Stimulated activated CD4-positive, alpha-beta T cell treated with anti-CD3 and anti-CD28 coated beads, Interleukin-4, amount 100 ng/mL, for 4 hours (primary cell): ENCODE measurements around the gene KLRC4.
"Not testable (repeated sequence)": the region's sequence is repeated elsewhere in the genome, so short reads cannot be mapped to it uniquely, and the experiment has no call there.

Experiments used
- DNase-seq, 2 experiments: peaks; one replicate each; pipeline ENCODE4 v3.0.0-alpha.2; 2020

KLRC4 gene

DNA sequence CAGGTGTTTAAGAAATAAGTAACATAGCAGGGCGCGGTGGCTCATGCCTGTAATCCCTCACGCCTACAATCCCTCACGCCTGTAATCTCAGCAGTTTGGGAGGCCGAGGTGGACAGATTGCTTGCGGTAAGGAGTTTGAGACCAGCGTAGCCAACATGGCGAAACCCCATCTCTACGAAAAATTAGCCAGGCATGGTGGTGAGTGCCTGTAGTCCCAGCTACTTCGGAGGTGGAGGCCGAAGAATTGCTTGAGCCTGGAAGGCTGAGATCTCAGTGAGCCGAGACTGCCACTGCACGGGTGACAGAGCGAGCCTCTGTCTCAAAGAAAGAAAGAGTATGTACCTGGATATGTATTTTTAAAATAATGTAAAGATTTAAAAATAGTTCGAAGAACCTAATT, 13.4 kb downstream of the KLRC4 start:
- DNase-seq, result not testable (repeated sequence)

DNA sequence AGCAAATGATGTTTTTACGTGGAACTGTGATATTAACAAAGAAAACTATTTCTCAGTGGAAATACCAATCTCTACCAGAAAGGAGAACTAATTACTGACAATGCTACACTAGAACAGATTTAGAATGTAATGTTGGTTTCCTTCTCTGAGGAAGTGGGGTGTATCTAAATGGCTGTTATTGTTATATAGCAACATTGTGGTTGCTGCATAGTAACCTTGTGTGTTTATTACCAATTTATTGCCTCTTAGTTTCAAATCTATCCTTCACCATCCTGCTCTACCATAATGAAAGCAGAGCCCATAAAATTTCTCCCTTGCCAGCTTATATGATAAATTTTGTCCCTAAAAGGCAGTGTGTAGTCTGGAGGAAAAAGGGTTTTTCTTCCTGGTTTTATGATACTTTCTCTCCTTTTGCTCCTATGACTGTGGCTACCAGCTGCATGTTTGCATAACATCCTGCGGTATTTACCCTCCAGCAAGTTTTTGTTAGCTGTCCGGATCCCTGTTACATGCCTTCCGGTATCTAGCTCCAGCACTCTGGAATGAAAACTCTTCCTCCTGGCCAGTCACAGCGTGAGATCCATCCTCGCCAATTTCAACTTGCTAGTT, 14.1 kb downstream of the KLRC4 start:
- DNase-seq, result no peak

DNA sequence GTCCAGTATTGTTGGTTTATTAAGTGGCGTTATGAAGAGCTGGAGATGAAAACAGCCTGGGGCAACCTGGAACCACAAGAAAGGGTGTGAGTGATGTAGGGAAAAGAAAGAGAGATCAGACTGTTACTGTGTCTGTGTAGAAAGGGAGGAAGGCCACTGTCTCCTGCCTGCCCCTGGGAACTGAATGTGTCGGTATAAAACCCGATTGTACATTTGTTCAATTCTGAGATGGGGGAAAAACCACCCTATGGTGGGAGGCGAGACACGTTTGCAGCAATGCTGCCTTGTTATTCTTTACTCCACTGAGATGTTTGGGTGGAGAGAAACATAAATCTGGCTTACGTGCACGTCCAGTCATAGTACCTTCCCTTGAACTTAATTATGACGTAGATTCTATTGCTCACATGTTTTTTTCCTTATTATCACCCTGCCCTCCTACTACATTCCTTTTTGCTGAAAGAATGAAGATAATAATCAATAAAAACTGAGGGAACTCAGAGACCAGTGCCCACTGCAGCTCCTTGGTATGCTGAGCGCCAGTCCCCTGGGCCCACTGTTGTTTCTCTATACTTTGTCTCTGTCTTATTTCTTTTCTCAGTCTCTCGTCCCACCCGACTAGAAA, 14.9 kb downstream of the KLRC4 start:
- DNase-seq, result not testable (repeated sequence)

DNA sequence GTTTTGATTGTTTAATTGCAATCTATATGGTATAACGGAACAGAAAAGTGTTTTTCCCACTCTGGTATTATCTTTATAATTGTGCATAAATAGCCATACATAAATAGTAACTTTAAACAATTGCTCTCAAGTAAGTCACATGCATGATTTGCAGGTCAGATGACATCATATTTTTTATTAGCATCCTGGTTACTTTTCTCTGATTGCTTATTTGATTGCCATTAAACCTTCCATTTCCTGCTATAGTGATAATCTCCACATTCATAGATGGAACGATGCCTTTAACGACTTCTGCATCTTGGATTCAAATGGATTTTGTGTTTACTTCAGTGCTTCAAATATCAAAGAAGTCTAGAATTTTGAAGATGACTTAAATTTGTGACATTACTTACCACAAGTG, 16.3 kb downstream of the KLRC4 start:
- no peak for DNase-seq

DNA sequence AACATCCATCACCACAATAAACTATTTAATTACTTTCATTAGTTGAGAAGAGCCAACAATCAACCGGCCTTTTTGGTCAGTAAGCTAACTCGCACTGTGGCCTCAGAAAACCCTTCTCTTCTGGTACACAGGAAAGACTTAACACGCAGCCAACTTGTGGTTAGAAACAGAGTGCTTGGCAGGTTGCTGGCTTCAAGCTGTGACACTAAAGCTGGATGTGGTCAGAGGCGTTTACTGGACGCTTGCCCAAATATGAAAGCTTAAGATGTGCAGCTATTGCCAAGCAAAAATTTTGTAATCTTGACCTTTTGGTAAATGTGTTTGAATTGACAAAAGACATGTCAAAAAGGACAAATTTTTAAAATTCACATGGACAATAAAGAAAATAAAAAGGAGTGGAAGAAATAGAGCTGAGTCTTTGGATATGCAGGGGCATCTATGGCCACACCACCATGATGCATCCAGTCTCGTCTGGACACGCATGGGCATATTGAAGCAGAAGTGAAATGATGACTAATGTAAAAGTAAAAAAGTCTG, 17.1 kb downstream of the KLRC4 start:
- DNase-seq, result no peak

DNA sequence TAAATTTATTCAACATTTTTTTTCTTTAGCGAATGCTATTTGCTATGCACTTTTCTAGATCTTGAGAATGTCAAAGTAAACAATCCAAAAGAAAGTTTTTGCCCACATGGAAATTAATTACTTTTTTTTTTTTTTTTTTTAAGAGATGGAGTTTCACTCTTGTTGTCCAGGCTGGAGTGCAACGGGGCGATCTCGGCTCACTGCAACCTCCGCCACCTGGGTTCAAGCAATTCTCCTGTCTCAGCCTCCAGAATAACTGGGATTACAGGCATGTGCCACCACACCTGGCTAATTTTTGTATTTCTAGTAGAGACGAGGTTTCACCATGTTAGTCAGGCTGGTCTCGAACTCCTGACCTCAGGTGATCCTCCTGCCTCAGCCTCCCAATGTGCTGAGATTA, 18.6 kb downstream of the KLRC4 start:
- not testable (repeated sequence) for DNase-seq

DNA sequence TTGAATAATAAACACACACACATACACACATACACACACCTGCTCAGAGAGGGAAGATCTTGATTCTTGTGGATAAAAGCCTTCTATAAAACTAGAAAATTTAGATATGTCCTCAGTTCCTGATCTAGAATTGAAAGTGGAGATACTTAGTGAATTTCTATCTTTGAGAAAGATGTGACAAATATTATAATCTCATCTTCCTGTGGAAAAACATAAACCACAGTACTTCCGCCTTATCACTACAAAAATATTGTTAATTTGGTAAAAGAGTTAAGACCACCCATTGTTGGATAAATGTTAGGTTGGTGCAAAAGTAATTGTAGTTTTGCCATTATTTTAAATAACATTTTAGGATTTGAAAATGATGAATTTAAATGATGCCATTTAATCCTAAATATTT, 19.7 kb downstream of the KLRC4 start, which contains the start of gene KLRK1:
Gene KLRK1, minus strand, starts transcription at position 138 of the 400 bp plus-strand sequence. CDS start 1,231 bp downstream, outside the sequence.
- DNase-seq, result no peak

DNA sequence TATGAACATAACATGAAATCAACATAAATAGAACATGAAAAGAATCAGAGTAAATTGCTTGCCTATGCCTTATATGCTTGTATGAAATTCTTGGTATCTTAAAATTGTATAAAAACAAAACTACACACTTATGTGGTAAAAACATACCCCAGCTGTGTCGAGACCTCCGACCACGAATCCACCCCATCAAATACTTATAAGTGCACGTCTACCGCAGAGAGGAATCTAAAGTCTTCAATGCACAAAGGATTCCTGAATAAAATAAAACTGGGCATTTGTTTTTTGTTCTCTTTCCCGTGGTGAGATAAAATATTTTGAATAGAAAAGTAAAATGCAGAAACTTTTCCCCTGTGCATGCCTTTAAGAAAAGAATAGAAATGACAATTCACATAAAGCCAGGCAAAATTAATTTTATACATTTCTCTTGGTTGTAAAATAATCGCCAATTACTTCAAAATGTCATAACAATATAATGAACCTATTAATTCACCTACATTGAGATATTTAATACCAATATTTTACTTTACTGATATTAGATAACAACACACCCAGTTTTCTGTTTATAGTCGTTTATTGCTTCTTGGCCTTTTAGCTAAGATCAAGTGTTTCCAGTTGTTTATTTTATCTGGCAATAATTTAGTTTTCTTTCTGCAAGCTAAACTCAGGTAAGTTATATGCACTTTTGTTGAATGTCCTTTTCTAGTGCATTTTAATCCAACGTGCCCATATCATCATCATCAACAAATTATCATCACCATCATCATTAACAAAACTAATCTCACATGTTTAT, 20.7 kb downstream of the KLRC4 start:
- DNase-seq, result no peak

DNA sequence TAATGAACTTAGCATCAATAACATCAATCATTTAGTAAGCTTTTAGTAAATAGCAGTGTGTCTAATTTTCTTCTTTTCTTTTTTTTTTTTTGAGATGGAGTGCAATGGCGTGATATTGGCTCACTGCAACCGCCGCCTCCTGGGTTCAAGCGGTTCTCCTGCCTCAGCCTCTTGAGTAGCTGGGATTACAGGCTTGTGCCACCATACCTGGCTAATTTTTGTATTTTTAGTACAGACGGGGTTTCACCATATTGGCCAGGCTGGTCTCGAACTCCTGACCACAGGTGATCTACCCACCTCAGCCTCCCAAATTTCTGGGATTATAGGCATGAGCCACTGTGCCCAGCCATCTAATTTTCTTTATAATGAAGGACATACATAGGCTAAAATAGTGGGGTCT, 22.1 kb downstream of the KLRC4 start:
- not testable (repeated sequence) for DNase-seq

DNA sequence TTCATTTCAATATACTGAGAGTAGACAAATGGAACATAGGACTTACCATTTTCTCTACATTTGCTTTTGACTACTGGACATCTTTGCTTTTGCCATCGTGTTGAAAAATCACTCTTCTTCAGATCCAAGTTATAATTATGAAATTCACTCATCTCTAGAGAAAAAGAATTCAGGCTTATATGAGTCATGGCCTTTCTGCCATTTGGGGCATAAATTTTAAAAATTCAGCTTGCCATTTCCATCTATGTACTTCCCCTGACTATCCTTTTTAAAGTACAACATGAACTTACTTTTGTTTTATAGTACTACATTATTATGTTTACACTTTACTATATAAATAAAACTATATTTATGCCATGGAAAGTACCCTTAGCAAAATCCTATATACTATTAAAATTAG, 22.7 kb downstream of the KLRC4 start:
- DNase-seq, result no peak

DNA sequence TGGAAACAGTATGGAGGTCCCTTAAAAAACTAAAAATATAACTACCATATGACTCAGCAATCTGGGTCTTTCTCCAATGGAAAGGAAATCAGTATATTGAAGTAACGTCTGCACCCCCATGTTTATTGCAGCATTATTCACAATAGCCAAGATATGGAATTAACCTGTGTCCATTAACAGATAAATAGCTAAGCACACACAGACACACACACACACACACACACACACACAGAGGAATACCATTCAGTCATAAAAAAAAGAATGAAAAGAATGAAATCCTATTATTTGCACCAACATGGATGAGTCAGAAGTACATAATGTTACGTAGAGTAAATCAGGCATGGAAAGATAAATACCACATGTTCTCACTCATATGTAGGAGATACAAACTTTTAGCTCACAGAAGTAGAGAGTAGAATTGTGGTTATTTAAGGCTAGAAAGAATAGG, 24.4 kb downstream of the KLRC4 start:
- DNase-seq, result no peak

DNA sequence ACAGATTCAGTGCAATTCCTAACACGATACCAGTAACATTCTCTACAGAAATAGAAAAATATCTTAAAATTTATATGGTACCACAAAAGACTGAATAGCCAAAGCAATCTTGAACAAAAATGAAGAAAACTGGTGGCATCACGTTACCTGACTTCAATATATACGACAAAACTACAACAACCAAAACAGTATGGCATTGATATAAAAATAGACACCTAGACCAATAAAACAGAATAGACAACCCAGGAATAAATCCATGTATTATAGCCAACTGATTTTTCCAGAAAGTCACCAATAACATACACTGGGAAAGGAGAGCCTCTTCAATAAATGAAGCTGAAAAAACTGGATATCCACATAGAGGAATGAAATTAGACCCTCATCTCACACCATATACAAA, 25.4 kb downstream of the KLRC4 start:
- DNase-seq, result no peak

DNA sequence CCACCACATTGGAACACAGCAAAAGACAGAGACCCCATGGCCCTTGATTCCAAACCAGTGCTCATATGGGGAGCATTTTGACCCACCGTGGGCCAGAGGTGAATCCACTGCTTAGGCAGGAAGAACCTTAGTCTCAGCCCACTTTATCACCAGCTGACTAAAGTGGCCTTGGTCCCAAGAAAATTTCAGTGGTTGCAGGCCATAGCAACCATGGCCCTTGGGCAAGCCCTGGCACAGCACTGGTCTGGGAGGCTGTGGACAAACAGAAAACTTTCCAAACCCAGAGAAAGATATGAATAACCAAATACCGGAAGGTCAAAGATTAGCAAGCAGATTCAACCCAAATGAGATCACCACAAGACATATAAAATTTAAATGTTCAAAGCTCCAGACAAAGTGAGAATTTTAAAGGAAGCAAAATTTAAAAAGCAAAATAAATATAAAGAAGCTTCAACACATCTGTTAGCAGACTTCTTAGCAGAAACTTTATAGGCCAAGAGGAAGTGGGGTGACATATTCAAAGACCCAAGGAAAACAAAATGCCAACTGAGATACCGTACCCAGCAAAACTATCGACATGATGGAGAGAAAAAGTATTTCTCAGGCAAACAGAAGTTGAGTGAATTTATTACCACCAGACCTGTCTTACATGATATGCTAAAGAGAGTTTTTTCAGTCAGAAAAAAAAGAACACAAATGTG, 27.5 kb downstream of the KLRC4 start:
- DNase-seq, result no peak

DNA sequence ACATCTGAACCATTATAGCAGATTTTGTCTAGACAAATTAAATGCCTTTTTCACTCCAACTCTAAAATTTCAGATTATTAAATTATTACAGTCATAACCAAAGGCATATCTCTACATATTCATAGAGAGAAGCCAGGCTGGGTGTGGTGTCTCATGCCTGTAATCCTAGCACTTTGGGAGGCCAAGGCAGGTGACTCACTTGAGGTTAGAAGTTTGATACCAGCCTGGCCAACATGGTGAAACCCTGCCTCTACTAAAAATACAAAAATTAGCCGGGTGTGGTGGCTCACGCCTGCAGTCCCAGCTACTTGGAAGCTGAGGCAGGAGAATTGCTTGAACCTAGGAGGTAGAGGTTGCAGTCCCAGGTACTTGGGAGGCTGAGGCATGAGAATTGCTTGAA, 30.8 kb downstream of the KLRC4 start:
- DNase-seq, result not testable (repeated sequence)

DNA sequence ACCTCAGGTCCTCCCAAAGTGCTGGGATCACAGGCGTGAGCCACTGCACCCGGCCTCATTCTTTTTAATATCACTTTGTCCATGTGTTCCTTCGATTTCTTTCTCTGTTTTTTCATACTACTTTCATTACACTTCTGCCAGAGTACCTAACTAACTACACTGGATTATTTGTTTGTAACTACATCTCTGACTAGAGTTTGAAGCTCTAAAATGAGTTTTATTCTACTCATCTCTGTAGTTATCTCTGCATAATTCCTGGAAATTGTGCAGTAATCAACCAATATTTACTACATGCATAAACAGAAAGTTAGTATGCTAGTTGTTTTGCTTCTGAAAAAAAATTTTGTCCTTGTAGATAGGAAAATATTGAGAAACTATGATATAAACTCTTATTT, 34.9 kb downstream of the KLRC4 start:
- DNase-seq, result no peak

DNA sequence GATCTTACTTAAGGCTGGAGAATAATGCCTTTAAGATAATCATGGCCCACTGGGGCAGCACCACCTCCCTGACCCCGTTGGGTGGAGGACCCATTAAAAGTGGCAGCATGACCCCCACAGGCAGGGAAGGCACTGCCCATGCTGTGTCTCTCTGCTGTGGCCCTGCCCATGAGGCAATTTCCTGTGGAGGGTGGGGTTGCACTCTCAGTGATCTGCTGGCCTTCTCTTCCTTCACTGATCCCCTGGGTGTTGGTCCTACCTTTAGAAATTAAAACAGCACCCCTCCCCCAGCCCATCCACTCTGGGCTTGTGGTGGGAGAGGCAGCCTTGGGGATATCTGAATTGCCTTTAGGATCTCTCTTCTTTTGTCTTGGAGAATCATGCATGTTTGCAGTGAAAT, 37.0 kb downstream of the KLRC4 start:
- DNase-seq, result no peak

DNA sequence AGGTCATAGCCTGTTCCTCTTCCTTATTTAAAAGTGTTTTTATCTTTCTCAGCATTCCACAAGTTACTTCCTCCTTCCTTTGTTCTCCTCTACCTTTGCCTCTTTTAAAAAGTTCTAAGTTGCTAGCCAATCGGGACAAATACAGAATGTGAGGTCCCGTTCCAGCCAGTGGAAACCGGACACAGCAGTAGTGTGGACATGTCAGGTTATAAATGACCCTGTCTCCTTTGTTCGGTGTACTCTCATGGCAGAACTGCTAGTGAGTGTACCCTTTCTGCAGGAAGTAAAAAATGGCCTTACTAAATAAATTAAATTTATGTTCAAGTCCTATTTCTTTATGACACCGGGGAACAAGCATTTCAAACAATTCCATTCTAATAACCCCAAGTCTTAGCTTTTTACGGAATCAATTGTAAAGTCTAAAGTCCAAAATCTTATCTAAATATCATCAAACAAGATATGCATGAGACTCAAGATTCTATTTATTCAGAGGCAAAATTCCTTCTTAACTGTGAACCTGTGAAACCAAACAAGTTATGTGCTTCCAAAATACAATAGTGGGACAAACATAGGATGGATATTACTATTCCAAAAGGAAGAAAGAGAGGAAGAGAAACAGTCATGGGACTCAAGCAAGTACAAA, 37.5 kb downstream of the KLRC4 start:
- not testable (repeated sequence) for DNase-seq

DNA sequence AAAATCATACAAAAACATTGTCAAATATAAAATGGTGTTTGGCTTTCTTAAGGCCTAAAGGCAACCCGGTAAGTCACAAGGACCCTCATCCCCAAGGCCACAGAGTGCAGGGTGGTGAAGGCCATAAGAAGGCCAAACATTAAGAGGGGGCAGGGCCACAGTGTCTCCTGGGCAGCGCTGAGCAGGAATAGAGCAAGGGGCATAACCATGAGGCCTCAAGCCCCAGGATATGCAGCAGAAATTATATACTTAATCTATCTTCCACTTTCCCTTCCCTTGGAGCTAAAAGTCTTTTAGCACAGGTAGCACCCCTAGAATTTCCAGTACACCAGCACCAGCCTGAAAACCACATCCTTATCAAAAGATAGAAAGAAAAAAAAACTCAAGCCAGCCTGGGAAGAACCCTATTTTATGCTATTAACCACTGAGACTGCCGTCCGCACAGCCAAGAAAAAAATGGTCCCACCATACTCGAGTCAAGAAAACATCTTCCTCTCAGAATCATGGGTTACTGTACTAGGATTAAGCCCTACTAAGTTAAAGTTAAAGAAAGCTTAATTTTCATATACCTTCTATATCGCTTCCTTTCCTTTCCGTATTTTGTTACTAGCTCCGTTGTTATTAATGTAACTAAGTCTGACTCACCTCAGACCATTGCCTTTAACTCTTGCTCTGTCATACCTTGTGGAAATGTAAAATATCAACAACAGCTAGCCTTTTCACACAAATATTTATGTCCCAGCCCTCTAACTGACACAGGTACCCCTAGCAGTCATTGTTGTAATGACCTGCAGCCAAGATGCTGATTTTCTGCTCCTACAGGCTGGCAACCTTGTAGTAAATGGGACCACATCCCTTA, 39.8 kb downstream of the KLRC4 start:
- DNase-seq, result no peak

DNA sequence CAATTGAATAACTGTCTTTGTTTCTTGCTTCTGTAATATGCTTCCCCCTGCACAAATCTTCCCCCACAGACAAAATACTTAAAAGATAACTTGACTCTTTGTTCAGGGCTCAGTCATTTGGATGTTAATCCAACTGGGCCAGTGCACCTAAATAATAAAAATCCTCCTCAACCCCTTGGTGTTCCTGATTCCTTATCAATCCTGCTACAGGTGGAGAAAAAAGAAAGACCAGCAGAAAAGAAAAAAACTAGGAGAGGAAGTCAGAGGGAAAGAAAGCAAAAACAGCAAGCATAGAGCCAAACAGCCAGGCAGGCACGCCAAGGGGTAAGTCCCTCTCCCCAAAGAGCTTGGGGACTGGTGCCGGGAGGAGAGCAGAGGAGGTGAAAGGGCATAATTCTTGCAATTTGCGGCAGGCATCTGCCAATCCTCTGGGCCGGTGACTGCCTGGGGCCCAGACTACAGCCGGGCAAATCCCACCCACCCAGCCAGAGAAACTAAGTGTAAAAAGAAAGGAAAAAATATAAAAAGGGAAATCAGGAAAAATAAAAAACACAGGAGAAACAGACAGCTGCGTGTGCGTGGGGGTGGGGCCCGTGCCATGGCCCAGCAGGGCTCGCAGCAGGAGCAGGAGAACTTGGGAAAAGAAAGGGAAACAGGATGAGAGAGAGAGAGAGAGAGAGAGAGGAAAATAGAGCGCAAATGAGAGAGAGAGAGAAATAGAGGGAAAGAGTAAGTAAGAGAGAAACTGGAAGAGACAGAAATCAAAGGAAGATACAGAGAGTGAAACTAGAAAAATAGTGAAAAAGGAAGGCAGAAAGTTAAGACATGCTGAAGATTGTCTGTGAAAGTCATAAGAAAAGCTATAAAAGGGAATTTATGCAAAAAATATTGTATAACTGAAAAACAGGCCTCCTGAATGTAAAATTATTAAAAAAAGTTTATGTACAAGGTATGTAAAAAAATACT, 41.1 kb downstream of the KLRC4 start:
- DNase-seq, result no peak

DNA sequence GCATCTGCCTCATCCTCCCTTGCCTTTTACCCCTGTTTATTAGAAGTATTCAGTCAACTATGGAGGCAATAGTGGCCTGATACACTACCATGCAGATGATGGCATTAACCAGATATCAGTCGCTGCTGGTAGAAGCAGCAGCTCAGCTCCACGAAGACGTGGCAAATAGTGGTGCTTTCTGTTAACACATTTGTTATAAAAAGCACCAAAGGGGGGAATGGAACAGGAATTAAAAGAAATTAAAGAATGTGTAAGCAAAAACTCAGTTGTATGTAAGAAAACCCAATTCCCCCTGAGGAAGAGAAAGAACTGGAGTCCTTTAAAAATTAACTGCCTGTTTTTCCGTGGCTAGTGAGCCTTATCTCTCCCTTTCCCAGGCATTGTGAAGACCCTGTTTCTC, 41.8 kb downstream of the KLRC4 start:
- not testable (repeated sequence) for DNase-seq
